Rectal smooth muscle tissue (tissue), 1 donor: Measurements from ENCODE around the gene NREP.
"Not testable (repeated sequence)": the region's sequence is repeated elsewhere in the genome, so short reads cannot be mapped to it uniquely, and the experiment has no call there.

Experiments used
- H3K27ac ChIP-seq: one replicate; pipeline ENCODE4 v1.7.0; 2013; ENCODE audit warnings: low read depth, low read length, inconsistent platforms
- H3K27me3 ChIP-seq: one replicate; pipeline ENCODE4 v1.7.0; 2013; ENCODE audit warnings: low read length; ENCODE audit not compliant: control insufficient read depth, insufficient read depth
- H3K36me3 ChIP-seq: one replicate; pipeline ENCODE4 v1.7.0; 2013; ENCODE audit warnings: low read length; ENCODE audit not compliant: control insufficient read depth, insufficient read depth
- H3K4me1 ChIP-seq: one replicate; pipeline ENCODE4 v1.7.0; 2013; ENCODE audit warnings: low read length; ENCODE audit not compliant: control insufficient read depth, insufficient read depth
- H3K4me3 ChIP-seq: one replicate; pipeline ENCODE4 v1.7.0; 2013; ENCODE audit warnings: low read length
- H3K9ac ChIP-seq: one replicate; pipeline ENCODE4 v1.7.0; 2013; ENCODE audit warnings: low read length

NREP gene

DNA sequence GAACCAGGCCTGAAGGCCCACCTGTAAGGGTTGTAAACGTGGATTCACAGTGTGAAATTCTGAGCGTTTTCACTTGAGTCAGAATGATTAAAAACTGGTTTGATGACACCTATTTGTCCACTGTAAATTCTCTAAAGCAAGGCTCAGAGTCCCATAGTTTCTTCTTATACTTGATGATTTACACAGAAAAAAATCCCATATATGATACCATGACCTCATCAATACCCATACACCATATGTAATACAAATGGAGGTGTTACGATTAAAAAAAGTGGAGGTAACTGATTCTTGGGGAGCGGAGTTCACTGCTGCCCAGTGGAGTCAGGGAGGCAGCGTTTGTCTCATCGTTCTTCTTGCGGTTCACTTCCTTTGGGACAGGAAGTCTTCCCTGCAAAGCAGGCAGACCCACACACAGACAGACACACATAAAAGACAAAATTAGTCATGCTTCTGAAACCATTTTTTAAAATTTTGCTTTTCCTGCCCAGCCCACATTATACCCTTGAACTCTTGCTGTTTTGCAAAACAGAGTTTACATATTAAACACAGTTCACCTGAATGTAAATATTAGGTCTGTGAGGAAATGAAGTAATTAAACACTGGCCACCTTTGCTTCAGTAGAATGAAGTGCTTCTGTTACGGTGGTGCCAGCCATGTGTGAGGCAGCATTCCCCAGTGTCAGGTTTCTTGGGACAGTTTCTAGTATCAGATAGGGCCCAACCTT, 26.2 kb downstream of the NREP start:
- Histone ChIP-seq H3K4me1 (peaks cover 4% of the 10 kb centered on the region), H3K27me3 (no peaks in the 10 kb centered on the region), H3K9ac (no peak overlapping the region), H3K36me3 (no peaks in the 10 kb centered on the region), H3K4me3 (no peak overlapping the region), H3K27ac (no peak overlapping the region)

DNA sequence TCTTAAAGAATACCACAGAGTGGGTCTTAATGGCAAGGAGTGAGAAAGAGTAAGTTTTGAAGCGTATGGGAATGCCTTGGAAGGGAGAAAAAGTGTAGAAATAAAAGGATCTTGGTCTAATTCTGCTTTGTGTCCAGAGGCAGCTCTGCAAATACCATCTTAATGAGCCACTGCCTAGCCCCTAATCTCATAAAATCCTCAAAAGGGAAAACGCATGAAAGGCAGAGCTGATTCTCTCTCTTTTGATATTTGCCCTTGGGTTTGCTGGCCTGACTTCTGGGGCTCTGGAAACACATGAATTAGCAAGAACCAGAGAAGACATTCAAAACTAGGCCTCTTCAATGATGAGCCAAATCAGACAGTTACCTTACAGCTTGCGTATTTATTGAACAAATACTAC, 28.1 kb downstream of the NREP start:
- no peak overlapping the region for H3K4me3 ChIP-seq
- no peaks in the 10 kb centered on the region for H3K36me3 ChIP-seq
- H3K27me3 ChIP-seq: no peaks in the 10 kb centered on the region
- H3K9ac ChIP-seq: no peak overlapping the region
- H3K27ac ChIP-seq: no peak overlapping the region
- no peaks in the 10 kb centered on the region for H3K4me1 ChIP-seq

DNA sequence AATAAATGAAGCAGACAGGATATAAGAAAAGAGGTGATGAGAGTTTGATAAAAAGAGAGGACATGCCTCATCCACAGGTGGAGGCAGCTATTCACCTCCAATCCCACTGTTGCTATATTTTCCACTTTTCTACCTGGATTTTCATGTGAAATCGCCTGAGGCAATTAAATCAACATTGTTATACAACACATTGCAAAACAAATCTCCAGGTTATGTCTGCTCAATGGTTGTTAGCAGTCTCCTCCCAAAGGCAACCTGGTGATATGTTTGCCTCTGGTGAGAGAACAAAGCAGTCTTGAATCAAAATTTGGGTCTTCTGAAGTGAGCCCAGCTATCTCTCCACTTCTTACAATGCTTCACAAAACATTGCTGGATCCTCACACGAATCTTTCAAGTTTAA, 30.0 kb downstream of the NREP start:
- Histone ChIP-seq H3K27ac (no peak overlapping the region), H3K4me3 (no peak overlapping the region), H3K9ac (no peak overlapping the region), H3K4me1 (no peaks in the 10 kb centered on the region), H3K27me3 (no peaks in the 10 kb centered on the region), H3K36me3 (no peaks in the 10 kb centered on the region)

DNA sequence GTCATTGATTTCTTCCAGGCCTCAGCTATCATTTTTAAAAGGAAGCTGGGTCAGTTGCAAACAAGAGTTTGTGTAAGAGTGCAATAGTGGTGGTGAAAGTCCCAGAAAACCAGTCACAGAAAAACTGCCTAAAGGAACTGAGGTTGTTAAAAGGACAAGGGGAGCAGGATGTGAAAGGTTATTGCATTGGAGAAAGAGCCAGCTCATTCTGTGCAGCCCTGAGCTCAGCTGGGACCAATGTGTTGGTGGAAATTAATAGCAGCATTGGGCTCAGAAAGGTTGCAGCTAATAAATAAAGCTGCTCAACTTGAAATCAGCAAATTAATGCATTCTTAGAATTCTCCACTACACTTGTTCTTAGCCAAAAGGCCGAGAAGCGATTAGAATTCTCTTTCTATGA, 34.9 kb downstream of the NREP start:
- Histone ChIP-seq H3K27me3 (no peaks in the 10 kb centered on the region), H3K4me3 (no peak overlapping the region), H3K36me3 (no peaks in the 10 kb centered on the region), H3K4me1 (no peaks in the 10 kb centered on the region), H3K27ac (no peak overlapping the region), H3K9ac (no peak overlapping the region)

DNA sequence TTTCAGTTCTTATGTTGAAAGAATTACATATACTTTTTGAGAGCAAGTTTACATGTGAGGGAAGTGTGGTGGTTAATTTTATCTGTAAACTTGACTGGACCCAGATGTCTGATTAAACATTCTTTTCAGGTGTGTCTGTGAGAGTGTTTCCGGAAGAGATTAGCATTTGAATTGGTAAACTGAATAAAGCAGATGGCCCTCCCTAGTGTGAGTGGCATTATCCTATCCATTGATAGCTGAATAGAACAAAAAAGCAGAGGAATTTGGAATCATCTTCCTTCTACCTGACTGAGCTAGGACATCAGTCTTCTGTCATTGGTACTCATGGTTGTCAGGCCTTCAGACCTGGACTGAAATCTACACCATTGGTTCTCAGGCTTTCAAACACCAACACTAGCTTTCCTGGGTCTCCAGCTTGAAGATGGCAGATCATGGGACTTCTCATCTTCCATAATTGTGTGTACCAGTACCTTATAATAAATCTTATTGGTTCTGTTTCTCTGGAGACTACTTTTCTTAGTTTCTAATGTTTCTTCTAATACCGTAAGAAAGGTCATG, 36.6 kb downstream of the NREP start:
- Histone ChIP-seq H3K4me3 (no peak overlapping the region), H3K36me3 (no peaks in the 10 kb centered on the region), H3K4me1 (no peaks in the 10 kb centered on the region), H3K27me3 (no peaks in the 10 kb centered on the region), H3K27ac (no peak overlapping the region), H3K9ac (no peak overlapping the region)

GRCh38 chr5:111719773-111720172, 37.2 kb downstream of the NREP start:
- no peak overlapping the region for H3K4me3 ChIP-seq
- no peaks in the 10 kb centered on the region for H3K27me3 ChIP-seq
- no peak overlapping the region for H3K9ac ChIP-seq
- H3K4me1 ChIP-seq: no peaks in the 10 kb centered on the region
- H3K36me3 ChIP-seq: no peaks in the 10 kb centered on the region
- no peak overlapping the region for H3K27ac ChIP-seq

DNA sequence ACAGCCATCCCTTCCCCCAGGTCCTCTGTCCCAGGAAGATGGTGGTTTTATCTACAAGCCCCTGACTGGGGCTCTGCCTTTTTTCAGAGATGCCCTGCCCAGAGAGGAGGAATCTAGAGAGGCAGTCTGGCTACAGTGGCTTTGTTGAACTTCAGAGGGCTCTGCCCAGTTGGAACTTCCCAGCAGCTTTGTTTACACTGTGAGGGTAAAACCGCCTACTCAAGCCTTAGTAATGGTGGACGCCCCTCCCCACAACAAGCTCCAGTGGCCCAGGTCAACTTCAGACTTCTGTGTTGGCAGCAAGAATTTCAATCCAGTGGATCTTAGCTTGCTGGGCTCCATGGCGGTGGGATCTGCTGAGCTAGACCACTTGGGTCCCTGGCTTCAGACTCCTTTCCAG, 40.2 kb downstream of the NREP start:
- not testable (repeated sequence) for H3K9ac ChIP-seq, H3K4me3 ChIP-seq, H3K4me1 ChIP-seq, H3K27me3 ChIP-seq, H3K36me3 ChIP-seq, H3K27ac ChIP-seq

GRCh38 chr5:111707630-111708164, 49.3 kb downstream of the NREP start:
- H3K36me3 ChIP-seq: no peaks in the 10 kb centered on the region
- no peaks in the 10 kb centered on the region for H3K27me3 ChIP-seq
- no peak overlapping the region for H3K4me3 ChIP-seq
- no peak overlapping the region for H3K9ac ChIP-seq
- no peaks in the 10 kb centered on the region for H3K4me1 ChIP-seq
- no peak overlapping the region for H3K27ac ChIP-seq

DNA sequence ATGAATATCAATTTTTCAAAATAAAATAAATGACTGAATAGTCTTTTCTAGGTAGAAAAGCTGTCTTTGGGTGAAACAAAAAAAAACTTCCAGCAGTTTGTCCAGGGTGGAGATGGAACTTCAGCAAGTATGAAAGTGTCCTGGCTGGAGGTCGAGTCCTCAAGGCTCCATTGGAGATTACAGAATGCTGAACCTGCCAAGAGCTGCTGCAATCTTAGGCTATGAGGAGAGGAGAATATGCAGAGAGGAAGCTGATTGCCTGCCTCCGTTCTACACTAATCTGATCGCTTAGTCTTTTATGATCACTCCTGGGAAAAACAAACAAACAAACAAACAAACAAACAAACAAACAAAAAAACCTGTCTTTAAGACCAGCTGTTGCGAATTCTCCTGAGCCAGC, 50.6 kb downstream of the NREP start:
- Histone ChIP-seq H3K4me1 (no peaks in the 10 kb centered on the region), H3K36me3 (no peaks in the 10 kb centered on the region), H3K27me3 (no peaks in the 10 kb centered on the region)

GRCh38 chr5:111704452-111705085, 52.4 kb downstream of the NREP start:
- H3K4me3 ChIP-seq: no peak overlapping the region
- no peaks in the 10 kb centered on the region for H3K36me3 ChIP-seq
- H3K9ac ChIP-seq: no peak overlapping the region
- no peak overlapping the region for H3K27ac ChIP-seq
- H3K4me1 ChIP-seq: no peaks in the 10 kb centered on the region
- no peaks in the 10 kb centered on the region for H3K27me3 ChIP-seq

More for the DNA sequence above, 50.6 kb downstream of the NREP start:
- Histone ChIP-seq H3K9ac (no peak overlapping the region), H3K27ac (no peak overlapping the region), H3K4me3 (no peak overlapping the region)

- H3K27me3 ChIP-seq: no peaks in the 10 kb centered on the region
- no peaks in the 10 kb centered on the region for H3K4me1 ChIP-seq
- H3K4me3 ChIP-seq: no peak overlapping the region
- H3K27ac ChIP-seq: no peak overlapping the region
- no peaks in the 10 kb centered on the region for H3K36me3 ChIP-seq
- no peak overlapping the region for H3K9ac ChIP-seq
These were observed 53.3 kb downstream of the NREP start for GRCh38 chr5:111703662-111704061.

- H3K9ac ChIP-seq: no peak overlapping the region
- no peaks in the 10 kb centered on the region for H3K27me3 ChIP-seq
- no peak overlapping the region for H3K27ac ChIP-seq
- no peaks in the 10 kb centered on the region for H3K4me1 ChIP-seq
- no peaks in the 10 kb centered on the region for H3K36me3 ChIP-seq
- no peak overlapping the region for H3K4me3 ChIP-seq
These were observed 57.0 kb downstream of the NREP start for GRCh38 chr5:111699976-111700375.

GRCh38 chr5:111699324-111699723, 57.7 kb downstream of the NREP start:
- H3K27ac ChIP-seq: no peak overlapping the region
- H3K9ac ChIP-seq: no peak overlapping the region
- H3K4me3 ChIP-seq: no peak overlapping the region
- no peaks in the 10 kb centered on the region for H3K4me1 ChIP-seq
- no peaks in the 10 kb centered on the region for H3K27me3 ChIP-seq
- H3K36me3 ChIP-seq: no peaks in the 10 kb centered on the region
